ENCODE results near the gene RFC3. TPM values are rescaled to one million over a fixed set of nuclear protein-coding genes. Genes with fewer than 3 reads are reported as not detected.

RFC3 gene
- total RNA-seq, 1 experiment from 2014 or later, result 64.4 TPM

DNA sequence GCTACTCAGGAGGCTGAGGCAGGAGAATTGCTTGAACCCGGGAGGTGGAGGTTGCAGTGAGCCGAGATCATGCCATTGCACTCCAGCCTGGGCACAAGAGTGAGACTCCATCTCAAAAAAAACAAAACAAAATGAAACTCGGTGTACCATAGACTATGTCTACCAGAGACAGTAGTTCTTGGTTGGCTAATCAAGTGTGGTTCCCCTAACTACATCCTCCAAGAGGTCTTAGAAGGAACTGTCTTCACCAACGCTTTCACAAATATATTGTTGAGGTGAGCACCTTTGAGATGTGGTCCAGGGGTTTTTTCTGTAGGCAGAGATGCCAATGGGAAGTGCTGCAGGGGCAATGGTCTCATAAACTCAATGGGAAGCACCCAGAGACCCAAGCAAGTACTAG is 48.0 kb downstream of the RFC3 start:
- H3K36me3 ChIP-seq (ENCODE audit: insufficient read depth, low read length, poor library complexity, severe bottlenecking), result no peaks in the 10 kb centered on the region
- TF ChIP-seq, protein P1, sequence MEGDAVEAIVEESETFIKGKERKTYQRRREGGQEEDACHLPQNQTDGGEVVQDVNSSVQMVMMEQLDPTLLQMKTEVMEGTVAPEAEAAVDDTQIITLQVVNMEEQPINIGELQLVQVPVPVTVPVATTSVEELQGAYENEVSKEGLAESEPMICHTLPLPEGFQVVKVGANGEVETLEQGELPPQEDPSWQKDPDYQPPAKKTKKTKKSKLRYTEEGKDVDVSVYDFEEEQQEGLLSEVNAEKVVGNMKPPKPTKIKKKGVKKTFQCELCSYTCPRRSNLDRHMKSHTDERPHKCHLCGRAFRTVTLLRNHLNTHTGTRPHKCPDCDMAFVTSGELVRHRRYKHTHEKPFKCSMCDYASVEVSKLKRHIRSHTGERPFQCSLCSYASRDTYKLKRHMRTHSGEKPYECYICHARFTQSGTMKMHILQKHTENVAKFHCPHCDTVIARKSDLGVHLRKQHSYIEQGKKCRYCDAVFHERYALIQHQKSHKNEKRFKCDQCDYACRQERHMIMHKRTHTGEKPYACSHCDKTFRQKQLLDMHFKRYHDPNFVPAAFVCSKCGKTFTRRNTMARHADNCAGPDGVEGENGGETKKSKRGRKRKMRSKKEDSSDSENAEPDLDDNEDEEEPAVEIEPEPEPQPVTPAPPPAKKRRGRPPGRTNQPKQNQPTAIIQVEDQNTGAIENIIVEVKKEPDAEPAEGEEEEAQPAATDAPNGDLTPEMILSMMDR (conservative IDR thresholded peaks at IDR 0.05; ENCODE audit: low read depth, low read length), result no peak
- TF ChIP-seq EZH2 (IDR thresholded peaks at IDR 0.05; ENCODE audit: borderline replicate concordance, low read depth, low read length, poor library complexity, severe bottlenecking), result no peak
- H3K9me3 ChIP-seq (ENCODE audit: low read depth, low read length, poor library complexity, severe bottlenecking), result no peaks in the 10 kb centered on the region
- no TSS peak for BruUV-seq (replicated peaks)
- H3K27ac ChIP-seq (ENCODE audit: low read depth, low read length, poor library complexity, severe bottlenecking), result no peak overlapping the region
- CTCF ChIA-PET, result no interaction called here
- DNase-seq (ENCODE audit: low spot score), result no peak
- H3K27me3 ChIP-seq (replicated peaks; ENCODE audit: insufficient read depth, low read depth, low read length, poor library complexity), result no peaks in the 10 kb centered on the region
- intact Hi-C loops (cut with micrococcal nuclease; ENCODE audit: unreplicated experiment), result no loop called here
- peaks cover 3% of the 10 kb centered on the region for H3K4me1 ChIP-seq (ENCODE audit: insufficient read depth, low read length, poor library complexity, severe bottlenecking)
- POLR2A ChIA-PET (ENCODE audit: low non-redundant PET), result no interaction called here
- no peak overlapping the region for H3K4me3 ChIP-seq (ENCODE audit: low read depth, low read length, poor library complexity, severe bottlenecking)

- H3K4me1 ChIP-seq (ENCODE audit: insufficient read depth, low read length, poor library complexity, severe bottlenecking), result no peaks in the 10 kb centered on the region
- H3K36me3 ChIP-seq (ENCODE audit: insufficient read depth, low read length, poor library complexity, severe bottlenecking), result no peaks in the 10 kb centered on the region
- H3K27ac ChIP-seq (ENCODE audit: low read depth, low read length, poor library complexity, severe bottlenecking), result no peak overlapping the region
- ChIA-PET CTCF (no interaction called here), POLR2A (ENCODE audit: low non-redundant PET) (interaction anchor here (0.6 kb wide), 1 partner anchor 333 kb away, joined by 3 read pairs; no protein-coding TSS in a partner anchor)
- H3K4me3 ChIP-seq (ENCODE audit: low read depth, low read length, poor library complexity, severe bottlenecking), result no peak overlapping the region
- no peaks in the 10 kb centered on the region for H3K9me3 ChIP-seq (ENCODE audit: low read depth, low read length, poor library complexity, severe bottlenecking)
- TF ChIP-seq, protein P1 (conservative IDR thresholded peaks at IDR 0.05; ENCODE audit: low read depth, low read length), result peak; percentile 44
- no peak for TF ChIP-seq EZH2 (IDR thresholded peaks at IDR 0.05; ENCODE audit: borderline replicate concordance, low read depth, low read length, poor library complexity, severe bottlenecking)
- DNase-seq (ENCODE audit: low spot score), result no peak
- no TSS peak for BruUV-seq (replicated peaks)
- intact Hi-C loops (cut with micrococcal nuclease; ENCODE audit: unreplicated experiment), result no loop called here
- H3K27me3 ChIP-seq (replicated peaks; ENCODE audit: insufficient read depth, low read depth, low read length, poor library complexity), result no peaks in the 10 kb centered on the region
These were observed 49.5 kb downstream of the RFC3 start for GRCh38 chr13:33867472-33867871.

GRCh38 chr13:33868343-33868994 is 50.5 kb downstream of the RFC3 start:
- BruUV-seq (replicated peaks), result no TSS peak
- Histone ChIP-seq H3K9me3 (ENCODE audit: low read depth, low read length, poor library complexity, severe bottlenecking) (no peaks in the 10 kb centered on the region), H3K4me3 (ENCODE audit: low read depth, low read length, poor library complexity, severe bottlenecking) (no peak overlapping the region), H3K4me1 (ENCODE audit: insufficient read depth, low read length, poor library complexity, severe bottlenecking) (no peaks in the 10 kb centered on the region), H3K36me3 (ENCODE audit: insufficient read depth, low read length, poor library complexity, severe bottlenecking) (no peaks in the 10 kb centered on the region), H3K27ac (ENCODE audit: low read depth, low read length, poor library complexity, severe bottlenecking) (no peak overlapping the region), H3K27me3 (replicated peaks; ENCODE audit: insufficient read depth, low read depth, low read length, poor library complexity) (no peaks in the 10 kb centered on the region)
- ChIA-PET POLR2A (ENCODE audit: low non-redundant PET) (no interaction called here), CTCF (no interaction called here)
- intact Hi-C loops (cut with micrococcal nuclease; ENCODE audit: unreplicated experiment), result no loop called here
- DNase-seq (ENCODE audit: low spot score), result no peak
- TF ChIP-seq, protein P1 (conservative IDR thresholded peaks at IDR 0.05; ENCODE audit: low read depth, low read length), result no peak
- no peak for TF ChIP-seq EZH2 (IDR thresholded peaks at IDR 0.05; ENCODE audit: borderline replicate concordance, low read depth, low read length, poor library complexity, severe bottlenecking)

Measured in A673 (cell line).